Body of pancreas (tissue), 4 donors: ENCODE measurements around the gene KLHL1.

Source experiments
- CTCF ChIP-seq, 7 experiments: fragments of 450-650 bp in 4 of 7; fragments of 200-600 bp in 3 of 7; sonication (generic) in 3 of 7; IDR thresholded peaks; one replicate each; pipeline ENCODE4 v1.5.1; 2016 to 2019; ENCODE audit warnings: antibody characterized with exemption in 7 of 7
- POLR2A ChIP-seq, 3 donors: fragments of 450-650 bp; IDR thresholded peaks; one replicate each; pipeline ENCODE4 v1.6.1; 2016; ENCODE audit warnings: antibody characterized with exemption in 3 of 3, mild to moderate bottlenecking in 2 of 3

GRCh38 chr13:70117338-70117905 is 9.2 kb upstream of the KLHL1 start:
- TF ChIP-seq POLR2A (IDR thresholded peaks at IDR 0.05) (no peak), CTCF (IDR thresholded peaks at IDR 0.05) (no peak)
